Placental epithelial cell (primary cell): ENCODE data around the gene CAPRIN2. TPM values are rescaled to one million over a fixed set of nuclear protein-coding genes. Genes with fewer than 3 reads are reported as not detected.

Experiments
- total RNA-seq: library from RNA; depleted of rRNA; stranded (reverse); fragments of >200 nt; gene quantifications from 2 replicates; pipeline ENCODE4 v1.2.3, GENCODE V29; 2012

CAPRIN2 gene, protein sequence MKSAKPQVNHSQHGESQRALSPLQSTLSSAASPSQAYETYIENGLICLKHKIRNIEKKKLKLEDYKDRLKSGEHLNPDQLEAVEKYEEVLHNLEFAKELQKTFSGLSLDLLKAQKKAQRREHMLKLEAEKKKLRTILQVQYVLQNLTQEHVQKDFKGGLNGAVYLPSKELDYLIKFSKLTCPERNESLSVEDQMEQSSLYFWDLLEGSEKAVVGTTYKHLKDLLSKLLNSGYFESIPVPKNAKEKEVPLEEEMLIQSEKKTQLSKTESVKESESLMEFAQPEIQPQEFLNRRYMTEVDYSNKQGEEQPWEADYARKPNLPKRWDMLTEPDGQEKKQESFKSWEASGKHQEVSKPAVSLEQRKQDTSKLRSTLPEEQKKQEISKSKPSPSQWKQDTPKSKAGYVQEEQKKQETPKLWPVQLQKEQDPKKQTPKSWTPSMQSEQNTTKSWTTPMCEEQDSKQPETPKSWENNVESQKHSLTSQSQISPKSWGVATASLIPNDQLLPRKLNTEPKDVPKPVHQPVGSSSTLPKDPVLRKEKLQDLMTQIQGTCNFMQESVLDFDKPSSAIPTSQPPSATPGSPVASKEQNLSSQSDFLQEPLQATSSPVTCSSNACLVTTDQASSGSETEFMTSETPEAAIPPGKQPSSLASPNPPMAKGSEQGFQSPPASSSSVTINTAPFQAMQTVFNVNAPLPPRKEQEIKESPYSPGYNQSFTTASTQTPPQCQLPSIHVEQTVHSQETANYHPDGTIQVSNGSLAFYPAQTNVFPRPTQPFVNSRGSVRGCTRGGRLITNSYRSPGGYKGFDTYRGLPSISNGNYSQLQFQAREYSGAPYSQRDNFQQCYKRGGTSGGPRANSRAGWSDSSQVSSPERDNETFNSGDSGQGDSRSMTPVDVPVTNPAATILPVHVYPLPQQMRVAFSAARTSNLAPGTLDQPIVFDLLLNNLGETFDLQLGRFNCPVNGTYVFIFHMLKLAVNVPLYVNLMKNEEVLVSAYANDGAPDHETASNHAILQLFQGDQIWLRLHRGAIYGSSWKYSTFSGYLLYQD
- total RNA-seq: 28.6 and 34.9 TPM in 2 replicates

DNA sequence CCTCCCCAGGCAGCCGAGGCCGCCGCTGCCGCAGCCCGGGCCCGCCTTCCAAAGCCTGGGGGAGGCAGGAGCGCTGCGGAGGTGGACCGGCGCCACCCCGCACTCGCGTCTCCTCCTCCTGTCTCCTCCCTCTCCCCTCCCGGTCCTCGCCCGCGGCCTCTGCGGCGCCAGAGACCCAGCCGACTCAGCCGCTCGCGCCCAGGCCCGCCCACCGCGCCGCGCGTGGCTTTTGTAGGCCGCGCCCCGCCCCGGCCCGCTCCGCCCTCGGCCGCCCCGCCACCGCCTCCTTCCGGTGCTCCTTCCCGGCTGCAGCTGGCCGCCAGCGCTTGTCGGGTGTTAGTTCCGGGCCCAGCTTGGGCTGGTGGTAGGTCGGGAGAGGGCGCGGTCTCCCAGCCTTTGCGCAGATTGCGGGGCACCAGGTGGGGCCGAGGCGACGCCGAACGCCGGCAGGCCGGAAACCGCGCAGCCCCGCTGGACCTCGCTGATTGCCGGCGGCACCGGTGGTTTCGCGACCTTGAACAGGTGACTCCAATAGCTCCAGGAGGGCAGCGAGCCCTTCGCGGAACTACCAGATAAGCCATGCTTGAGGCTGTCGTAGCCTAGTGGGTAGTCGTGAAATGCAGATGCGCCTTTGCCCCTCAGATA, at the start of gene CAPRIN2:
CAPRIN2 (minus strand) TSS at position 202 of the 645 bp plus-strand sequence. CDS start 1,431 bp downstream, outside the sequence.

DNA sequence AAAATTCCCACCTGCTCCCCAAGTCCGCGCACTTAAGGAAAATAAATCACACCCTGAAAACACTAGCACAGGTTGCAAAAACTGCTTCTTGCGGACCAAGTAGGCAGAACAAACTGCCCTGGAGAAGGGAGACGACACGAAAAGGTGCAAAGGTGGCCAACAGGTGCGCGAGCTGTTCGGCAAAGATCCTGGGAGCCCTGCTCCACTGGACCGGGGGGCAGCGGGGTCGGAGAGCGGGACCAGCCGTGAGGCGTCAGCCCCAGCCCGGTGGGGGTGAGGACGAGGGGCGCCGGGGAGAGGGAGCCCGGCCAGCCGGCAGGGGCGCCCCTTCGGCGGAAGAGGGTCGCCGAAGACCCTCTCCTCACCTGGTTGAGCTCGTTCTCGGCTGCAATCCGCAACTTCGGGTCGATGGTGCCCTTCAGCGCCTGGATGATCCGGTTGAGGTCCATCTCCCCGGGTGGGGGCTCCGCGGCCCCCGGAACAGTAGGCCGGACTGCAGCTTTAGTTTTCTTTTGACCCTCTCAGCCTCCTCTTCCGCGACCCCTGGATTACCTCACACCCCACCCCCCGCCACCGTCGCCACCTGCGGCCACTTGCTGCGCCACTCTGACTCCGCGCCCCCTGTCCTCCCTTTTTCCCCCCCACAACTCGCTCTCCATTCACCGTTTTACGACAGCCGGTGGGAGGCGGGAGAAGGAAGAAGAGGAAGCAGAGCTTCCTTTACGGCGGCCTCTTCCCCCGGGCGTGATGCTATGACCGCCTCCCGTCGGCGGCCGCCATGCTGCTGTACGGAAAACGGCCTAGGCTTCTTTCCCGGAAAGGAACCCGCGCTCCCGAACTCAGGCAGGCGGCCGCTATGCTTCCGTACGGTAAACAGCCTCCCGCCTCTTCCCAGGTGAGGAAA, 59.3 kb downstream of the CAPRIN2 start, which contains the start of gene IPO8:
IPO8 (minus strand) TSS at position 671 of the 904 bp plus-strand sequence; CDS start at position 449, 222 bp downstream.

Other genes with a start within 250 kb of the CAPRIN2 start
- gene IPO8, start 59.1 kb downstream of the CAPRIN2 start, total RNA-seq: 14.9 and 19.8 TPM in 2 replicates
- under 0.01 TPM in 2 replicates for gene TSPAN11, start 171.8 kb upstream of the CAPRIN2 start, total RNA-seq